Peyer's patch (tissue), 4 donors: ENCODE measurements around the gene PTGER1. TPM values are rescaled to one million over a fixed set of nuclear protein-coding genes. Genes with fewer than 3 reads are reported as not detected.

ENCODE experiments used
- DNase-seq, 3 donors: peaks; one replicate each; pipeline ENCODE4 v3.0.0-alpha.2; 2017 to 2019
- H3K27ac ChIP-seq, 4 donors: fragments of 200-600 bp; sonication (generic); one replicate each; pipeline ENCODE4 v1.5.1; 2016 to 2019
- H3K27me3 ChIP-seq, 2 donors: fragments of 200-600 bp; sonication (generic); one replicate each; pipeline ENCODE4 v1.5.1; 2019
- H3K36me3 ChIP-seq, 3 donors: fragments of 200-600 bp; sonication (generic); one replicate each; pipeline ENCODE4 v1.5.1; 2016 to 2019
- H3K4me1 ChIP-seq, 4 donors: fragments of 200-600 bp; sonication (generic); one replicate each; pipeline ENCODE4 v1.5.1; 2016 to 2019
- H3K4me3 ChIP-seq, 4 donors: fragments of 200-600 bp; sonication (generic); 1 replicate in 3 of 4; 2 replicates in 1 of 4; pipeline ENCODE4 v1.5.1; 2016 to 2019; ENCODE audit warnings: mild to moderate bottlenecking in 1 of 4
- H3K9me3 ChIP-seq, 4 donors: fragments of 200-600 bp; sonication (generic); one replicate each; pipeline ENCODE4 v1.5.1; 2016 to 2019; ENCODE audit warnings: mild to moderate bottlenecking in 1 of 4
- POLR2A ChIP-seq, 2 donors: fragments of 450-650 bp; IDR thresholded peaks; one replicate each; pipeline ENCODE4 v1.5.1; 2017; ENCODE audit warnings: antibody characterized with exemption in 2 of 2, mild to moderate bottlenecking in 2 of 2, moderate library complexity in 2 of 2
- total RNA-seq, 4 donors: library from RNA; depleted of rRNA; stranded (reverse); fragments of >200 nt; gene quantifications; one replicate each; pipeline ENCODE4 v1.1.0, GENCODE V29; 2016
- TF ChIP-seq, protein P1 (sequence below), 6 experiments: fragments of 450-650 bp in 4 of 6; fragments of 200-600 bp in 2 of 6; sonication (generic) in 1 of 6; IDR thresholded peaks; one replicate each; pipeline ENCODE4 v1.5.1; 2017 to 2019; ENCODE audit warnings: antibody characterized with exemption in 6 of 6, mild to moderate bottlenecking in 3 of 6, moderate library complexity in 1 of 6

Gene PTGER1
- total RNA-seq, 4 donors from 2014 or later: not detected

DNA sequence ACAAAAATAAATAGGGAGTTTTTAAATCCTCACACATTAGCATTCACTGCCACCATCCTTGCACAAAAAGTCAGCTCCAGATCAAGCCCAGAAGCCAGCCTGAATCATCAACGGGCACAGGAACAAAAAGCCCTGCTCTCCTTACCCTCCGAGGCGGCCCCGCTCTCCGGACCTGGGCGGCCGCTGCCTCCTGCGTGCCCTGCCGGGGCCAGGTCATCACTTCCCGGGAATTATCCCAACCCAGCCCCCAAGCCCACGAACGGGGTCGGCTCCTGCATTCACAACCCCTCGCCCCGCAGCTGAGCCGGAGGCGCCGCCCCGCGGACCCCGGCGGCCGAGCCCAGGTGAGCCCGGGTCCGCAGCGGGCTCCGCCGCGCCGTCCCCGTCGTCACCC, 42.3 kb upstream of the PTGER1 start:
- peaks cover 0 to 31% (median 0%) of the 10 kb centered on the region in 3 donors for H3K36me3 ChIP-seq
- peaks cover 0 to 44% (median 18%) of the 10 kb centered on the region in 4 donors for H3K4me1 ChIP-seq
- no peaks in the 10 kb centered on the region for H3K9me3 ChIP-seq
- H3K4me3 ChIP-seq: peak overlapping the region; percentile 72 to 100 (median 92)
- TF ChIP-seq, protein P1, sequence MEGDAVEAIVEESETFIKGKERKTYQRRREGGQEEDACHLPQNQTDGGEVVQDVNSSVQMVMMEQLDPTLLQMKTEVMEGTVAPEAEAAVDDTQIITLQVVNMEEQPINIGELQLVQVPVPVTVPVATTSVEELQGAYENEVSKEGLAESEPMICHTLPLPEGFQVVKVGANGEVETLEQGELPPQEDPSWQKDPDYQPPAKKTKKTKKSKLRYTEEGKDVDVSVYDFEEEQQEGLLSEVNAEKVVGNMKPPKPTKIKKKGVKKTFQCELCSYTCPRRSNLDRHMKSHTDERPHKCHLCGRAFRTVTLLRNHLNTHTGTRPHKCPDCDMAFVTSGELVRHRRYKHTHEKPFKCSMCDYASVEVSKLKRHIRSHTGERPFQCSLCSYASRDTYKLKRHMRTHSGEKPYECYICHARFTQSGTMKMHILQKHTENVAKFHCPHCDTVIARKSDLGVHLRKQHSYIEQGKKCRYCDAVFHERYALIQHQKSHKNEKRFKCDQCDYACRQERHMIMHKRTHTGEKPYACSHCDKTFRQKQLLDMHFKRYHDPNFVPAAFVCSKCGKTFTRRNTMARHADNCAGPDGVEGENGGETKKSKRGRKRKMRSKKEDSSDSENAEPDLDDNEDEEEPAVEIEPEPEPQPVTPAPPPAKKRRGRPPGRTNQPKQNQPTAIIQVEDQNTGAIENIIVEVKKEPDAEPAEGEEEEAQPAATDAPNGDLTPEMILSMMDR (IDR thresholded peaks at IDR 0.05): no peak
- no peak for TF ChIP-seq POLR2A (IDR thresholded peaks at IDR 0.05)
- H3K27me3 ChIP-seq: no peaks in the 10 kb centered on the region
- peak overlapping the region; percentile 99 to 100 (median 100) for H3K27ac ChIP-seq
- peak in 1 of 3 donors; percentile 56 for DNase-seq

DNA sequence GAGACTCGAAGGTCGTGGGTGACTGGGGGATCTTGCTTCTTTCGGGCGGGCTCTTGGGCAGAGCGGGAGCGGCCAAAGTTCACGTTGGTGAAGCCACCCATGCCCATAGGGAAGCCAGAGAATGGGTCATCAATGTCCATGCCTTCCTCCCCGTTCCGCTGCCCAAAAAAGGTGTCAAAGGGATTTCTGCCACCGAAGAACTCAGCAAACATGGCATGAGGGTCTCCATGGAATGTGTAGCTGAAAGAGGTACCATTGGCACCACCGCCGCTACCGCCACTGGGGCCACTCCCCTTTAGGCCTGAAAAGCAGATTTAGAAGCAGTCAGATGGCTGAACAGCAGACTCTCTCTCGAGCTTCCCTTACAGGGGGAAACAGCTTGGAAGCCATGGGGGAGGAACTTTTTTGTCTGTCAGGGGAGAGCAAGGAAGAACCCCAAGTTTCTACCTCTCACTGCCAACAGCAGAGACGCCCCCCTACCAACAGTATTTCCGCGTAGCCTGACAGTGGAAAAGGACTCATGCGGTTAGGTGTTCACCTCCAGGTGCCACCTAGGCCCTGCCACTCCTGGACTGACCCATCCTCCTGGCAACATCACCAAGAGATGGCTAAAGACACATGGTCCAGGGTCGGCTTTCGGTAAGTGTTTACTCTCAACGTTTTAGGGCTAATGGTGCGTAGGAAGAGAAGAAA, 41.7 kb upstream of the PTGER1 start:
- Histone ChIP-seq H3K36me3 (peaks cover 0 to 31% (median 0%) of the 10 kb centered on the region in 3 donors), H3K27me3 (no peaks in the 10 kb centered on the region), H3K4me1 (peaks cover 0 to 43% (median 17%) of the 10 kb centered on the region in 4 donors), H3K4me3 (peak overlapping the region; percentile 72 to 100 (median 92)), H3K9me3 (no peaks in the 10 kb centered on the region), H3K27ac (peak overlapping the region; percentile 99 to 100 (median 100))
- DNase-seq: peak in 2 of 3 donors; percentile 52 to 58
- TF ChIP-seq, protein P1 (IDR thresholded peaks at IDR 0.05): no peak
- no peak for TF ChIP-seq POLR2A (IDR thresholded peaks at IDR 0.05)

DNA sequence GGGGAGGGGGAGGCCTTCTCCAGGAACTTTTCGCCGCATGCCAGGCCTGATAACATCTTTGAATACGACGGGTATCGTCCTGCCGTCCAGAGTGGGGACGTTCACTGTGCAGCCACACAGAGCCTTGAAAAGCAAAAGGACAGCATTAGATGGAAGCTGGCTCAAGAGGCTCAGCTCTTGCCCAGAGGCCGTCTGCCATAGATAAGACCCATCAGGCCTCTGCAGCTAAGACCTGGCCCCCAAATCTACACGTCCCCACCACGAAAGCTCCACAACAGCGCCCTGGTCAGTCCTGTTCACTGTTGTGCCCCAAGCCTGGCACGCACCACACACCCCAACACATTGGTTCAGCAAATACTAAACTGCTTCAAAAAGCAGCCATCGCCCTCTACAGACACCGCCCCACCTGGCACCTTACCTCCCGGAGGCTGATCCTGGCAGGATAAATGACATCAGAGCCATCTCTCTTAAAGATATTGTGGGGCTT, 40.9 kb upstream of the PTGER1 start:
- H3K36me3 ChIP-seq: peaks cover 0 to 31% (median 0%) of the 10 kb centered on the region in 3 donors
- peak overlapping the region; percentile 72 to 100 (median 92) for H3K4me3 ChIP-seq
- TF ChIP-seq, protein P1 (IDR thresholded peaks at IDR 0.05): peak in 3 of 6 experiments; percentile 8 to 30 (median 19)
- no peak for TF ChIP-seq POLR2A (IDR thresholded peaks at IDR 0.05)

DNA sequence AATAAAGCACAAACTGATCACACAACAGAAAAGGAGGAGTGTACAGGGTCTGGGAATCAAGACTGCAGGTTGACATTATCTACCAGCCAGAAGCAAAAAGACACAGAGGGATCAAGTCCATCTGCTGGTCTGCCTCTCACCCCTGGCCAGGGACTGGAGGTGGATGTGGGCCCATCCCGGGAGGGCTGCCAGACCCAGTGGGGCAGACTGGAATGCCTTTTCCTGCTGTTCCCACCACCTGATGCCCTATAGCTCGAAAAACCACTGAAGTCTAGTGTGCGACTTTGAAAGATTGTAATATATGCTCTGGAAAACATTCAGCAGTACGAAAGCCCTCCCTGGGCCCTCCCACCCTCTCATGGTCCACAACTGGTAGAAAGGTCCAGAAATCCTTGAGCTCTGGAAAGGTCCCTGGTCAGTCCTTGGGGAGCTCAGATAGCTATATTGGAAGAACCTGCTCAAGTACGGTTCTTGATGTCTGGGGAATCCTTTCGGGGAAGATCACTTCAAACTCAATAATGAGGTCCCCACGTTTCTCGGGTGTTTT, 40.4 kb upstream of the PTGER1 start:
- Histone ChIP-seq H3K9me3 (no peaks in the 10 kb centered on the region), H3K27me3 (no peaks in the 10 kb centered on the region), H3K4me1 (peaks cover 0 to 44% (median 14%) of the 10 kb centered on the region in 4 donors), H3K27ac (peak overlapping the region in 1 of 4 donors; percentile 39), H3K4me3 (peak overlapping the region in 3 of 4 donors; percentile 72 to 97 (median 86)), H3K36me3 (peaks cover 0 to 31% (median 0%) of the 10 kb centered on the region in 3 donors)
- no peak for DNase-seq
- TF ChIP-seq, protein P1 (IDR thresholded peaks at IDR 0.05): no peak
- TF ChIP-seq POLR2A (IDR thresholded peaks at IDR 0.05): no peak

More for the DNA sequence above, 40.9 kb upstream of the PTGER1 start:
- Histone ChIP-seq H3K4me1 (peaks cover 0 to 39% (median 14%) of the 10 kb centered on the region in 4 donors), H3K27me3 (no peaks in the 10 kb centered on the region), H3K9me3 (no peaks in the 10 kb centered on the region), H3K27ac (peak overlapping the region in 2 of 4 donors; percentile 99)
- peak in 1 of 3 donors; percentile 71 for DNase-seq

DNA sequence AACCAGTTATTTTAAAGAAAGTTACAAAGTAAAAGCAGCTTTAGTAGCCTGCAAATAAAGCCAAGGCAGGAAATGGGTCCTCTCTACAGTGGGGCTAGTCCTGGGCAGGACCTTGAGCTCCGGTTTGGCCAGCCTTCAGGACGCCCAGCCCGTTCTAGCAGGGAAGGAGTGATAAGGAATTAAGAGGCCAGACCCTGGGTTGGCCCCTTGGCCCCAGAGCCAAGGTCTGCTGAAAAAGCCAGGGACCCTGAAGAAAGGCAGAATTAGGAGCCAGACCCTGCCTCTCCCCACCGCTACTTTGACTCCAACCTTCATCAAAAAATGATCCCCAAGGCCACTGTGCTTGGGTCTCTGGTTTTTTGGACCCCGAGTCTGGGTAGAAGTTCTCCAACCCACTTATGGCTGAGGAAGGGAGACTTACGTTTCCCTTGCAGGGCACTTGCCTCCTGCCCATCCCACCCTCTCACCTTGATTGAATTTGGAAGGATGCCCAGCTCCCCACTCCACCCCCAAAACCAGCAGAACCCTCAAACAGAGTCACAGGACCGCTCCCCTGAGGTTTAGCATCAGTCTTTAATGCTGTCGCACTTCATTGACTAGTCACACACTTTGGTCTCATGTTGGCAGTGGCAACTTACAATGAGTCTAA, 39.2 kb upstream of the PTGER1 start:
- Histone ChIP-seq H3K27ac (no peak overlapping the region), H3K4me1 (peaks cover 0 to 45% (median 14%) of the 10 kb centered on the region in 4 donors), H3K4me3 (no peak overlapping the region), H3K36me3 (peaks cover 0 to 31% (median 0%) of the 10 kb centered on the region in 3 donors), H3K9me3 (no peaks in the 10 kb centered on the region), H3K27me3 (no peaks in the 10 kb centered on the region)
- DNase-seq: no peak
- no peak for TF ChIP-seq POLR2A (IDR thresholded peaks at IDR 0.05)
- TF ChIP-seq, protein P1 (IDR thresholded peaks at IDR 0.05): no peak
